ENCODE results near the gene ARNT2.
A peak's percentile ranks its signal among the peaks of the same experiment; 100 is the strongest.

ARNT2 gene

GRCh38 chr15:80597076-80597475 is 192.9 kb downstream of the ARNT2 start:
- Histone ChIP-seq H3K4me3 (ENCODE audit: low read depth, low read length) (no peak overlapping the region), H3K27me3 (replicated peaks) (no peaks in the 10 kb centered on the region), H3K36me3 (replicated peaks) (no peaks in the 10 kb centered on the region), H3K27ac (no peak overlapping the region)
- no peak for DNase-seq
- no peak for TF ChIP-seq CTCF (IDR thresholded peaks at IDR 0.05; ENCODE audit: low read depth, low read length, missing control alignments)
- in situ Hi-C loops (cut with HindIII; ENCODE audit: low pct_ligation_motif_present, low sequenced_read_pairs), result no loop called here

GRCh38 chr15:80599359-80599758 is 195.2 kb downstream of the ARNT2 start:
- in situ Hi-C loops (cut with HindIII; ENCODE audit: low pct_ligation_motif_present, low sequenced_read_pairs), result no loop called here
- DNase-seq, result peak; percentile 84
- H3K27me3 ChIP-seq (replicated peaks), result no peaks in the 10 kb centered on the region
- H3K36me3 ChIP-seq (replicated peaks), result no peaks in the 10 kb centered on the region
- H3K27ac ChIP-seq, result peak overlapping the region; percentile 58
- TF ChIP-seq CTCF (IDR thresholded peaks at IDR 0.05; ENCODE audit: low read depth, low read length, missing control alignments), result no peak
- no peak overlapping the region for H3K4me3 ChIP-seq (ENCODE audit: low read depth, low read length)

- no peaks in the 10 kb centered on the region for H3K36me3 ChIP-seq (replicated peaks)
- H3K27me3 ChIP-seq (replicated peaks), result no peaks in the 10 kb centered on the region
- no peak overlapping the region for H3K27ac ChIP-seq
- DNase-seq, result no peak
- no peak for TF ChIP-seq CTCF (IDR thresholded peaks at IDR 0.05; ENCODE audit: low read depth, low read length, missing control alignments)
- no peak overlapping the region for H3K4me3 ChIP-seq (ENCODE audit: low read depth, low read length)
- in situ Hi-C loops (cut with HindIII; ENCODE audit: low pct_ligation_motif_present, low sequenced_read_pairs), result no loop called here
Measured at GRCh38 chr15:80600626-80601025, 196.4 kb downstream of the ARNT2 start.

- in situ Hi-C loops (cut with HindIII; ENCODE audit: low pct_ligation_motif_present, low sequenced_read_pairs), result no loop called here
Measured at GRCh38 chr15:80601256-80601655, 197.1 kb downstream of the ARNT2 start.

GRCh38 chr15:80604583-80605575 is 200.7 kb downstream of the ARNT2 start:
- no peak overlapping the region for H3K27ac ChIP-seq
- in situ Hi-C loops (cut with HindIII; ENCODE audit: low pct_ligation_motif_present, low sequenced_read_pairs), result no loop called here
- H3K27me3 ChIP-seq (replicated peaks), result no peaks in the 10 kb centered on the region
- no peak overlapping the region for H3K4me3 ChIP-seq (ENCODE audit: low read depth, low read length)
- DNase-seq, result no peak
- H3K36me3 ChIP-seq (replicated peaks), result no peaks in the 10 kb centered on the region
- no peak for TF ChIP-seq CTCF (IDR thresholded peaks at IDR 0.05; ENCODE audit: low read depth, low read length, missing control alignments)

More at GRCh38 chr15:80601256-80601655, 197.1 kb downstream of the ARNT2 start:
- Histone ChIP-seq H3K4me3 (ENCODE audit: low read depth, low read length) (no peak overlapping the region), H3K27me3 (replicated peaks) (no peaks in the 10 kb centered on the region), H3K36me3 (replicated peaks) (no peaks in the 10 kb centered on the region), H3K27ac (no peak overlapping the region)
- TF ChIP-seq CTCF (IDR thresholded peaks at IDR 0.05; ENCODE audit: low read depth, low read length, missing control alignments), result no peak
- DNase-seq, result no peak
